ENCODE measurements around the gene KLHL13.

DNA sequence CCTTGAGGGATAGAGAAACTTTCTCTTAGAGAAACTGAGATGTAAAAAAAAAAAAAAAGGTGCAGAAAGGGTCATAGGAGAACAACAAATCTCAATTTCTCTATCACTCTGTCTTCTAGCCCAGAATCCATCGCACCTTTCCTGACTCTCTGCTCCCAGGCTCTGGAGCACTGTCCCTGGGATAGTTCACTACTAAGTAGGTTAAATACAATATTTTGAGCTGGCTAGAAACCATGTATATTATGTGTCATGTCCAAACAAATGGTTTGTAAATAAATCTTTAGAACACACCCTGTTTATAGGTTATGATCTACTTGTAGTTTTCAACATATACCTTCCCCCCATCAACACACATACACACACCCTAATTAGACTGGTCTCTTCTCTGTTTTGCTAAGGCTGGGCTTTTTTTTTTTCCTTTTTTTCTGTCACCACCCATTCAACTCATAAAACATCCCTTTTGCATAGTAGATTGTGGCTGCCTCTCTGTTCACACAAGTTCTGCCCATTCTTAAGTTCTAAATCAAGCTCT lies 124.4 kb downstream of the KLHL13 start:
- TF ChIP-seq SUZ12 (IDR thresholded peaks at IDR 0.05; ENCODE audit: extremely low read depth, insufficient read depth, insufficient read length) (no peak), YY1 (IDR thresholded peaks at IDR 0.05; ENCODE audit: insufficient read depth, insufficient read length) (no peak)

All from NT2/D1 (cell line).